SK-N-SH treated with all-trans-retinoic acid at 6 μM for 48 hours (cell line): ENCODE results near the gene MVK.

Experiments used
- ATAC-seq: fragments of 200-7000 bp; cut with Tn5 transposase; 3 replicates; pipeline ENCODE4 v1.9.1; 2020; ENCODE audit warnings: mild to moderate bottlenecking, moderate library complexity
- ARNTL ChIP-seq: fragments of 450-650 bp; formaldehyde crosslinking; IDR thresholded peaks from 2 replicates; pipeline ENCODE4 v1.5.0; 2020; ENCODE audit warnings: low read depth, mild to moderate bottlenecking, moderate library complexity, borderline replicate concordance
- BACH2 ChIP-seq: fragments of 250-450 bp; sonication (Bioruptor Pico); IDR thresholded peaks from 2 replicates; pipeline ENCODE4 v1.9.0; 2021; ENCODE audit warnings: mild to moderate bottlenecking, borderline replicate concordance
- CSDC2 ChIP-seq: fragments of 250-450 bp; sonication (Bioruptor Pico); IDR thresholded peaks from 2 replicates; pipeline ENCODE4 v1.5.0; 2020; ENCODE audit warnings: mild to moderate bottlenecking, moderate library complexity
- PPARA ChIP-seq: fragments of 250-450 bp; sonication (Bioruptor Pico); IDR thresholded peaks from 2 replicates; pipeline ENCODE4 v1.5.0; 2020; ENCODE audit warnings: mild to moderate bottlenecking, borderline replicate concordance
- ZC3H10 ChIP-seq: fragments of 250-450 bp; sonication (Bioruptor Pico); IDR thresholded peaks from 2 replicates; pipeline ENCODE4 v1.5.1; 2021; ENCODE audit warnings: mild to moderate bottlenecking, moderate library complexity
- ZFP30 ChIP-seq: fragments of 450-650 bp; formaldehyde crosslinking; IDR thresholded peaks from 2 replicates; pipeline ENCODE4 v1.5.0; 2022; ENCODE audit warnings: mild to moderate bottlenecking, moderate library complexity
- ZNF565 ChIP-seq: fragments of 450-650 bp; formaldehyde crosslinking; conservative IDR thresholded peaks from 2 replicates; pipeline ENCODE4 v1.5.0; 2020; ENCODE audit warnings: low read depth, mild to moderate bottlenecking, moderate library complexity
- ZNF8 ChIP-seq: fragments of 450-650 bp; formaldehyde crosslinking; IDR thresholded peaks from 2 replicates; pipeline ENCODE4 v1.5.0; 2020; ENCODE audit warnings: mild to moderate bottlenecking, moderate library complexity
- TF ChIP-seq, protein P1 (sequence below): fragments of 250-450 bp; sonication (Bioruptor Pico); IDR thresholded peaks from 2 replicates; pipeline ENCODE4 v1.5.1; 2021; ENCODE audit warnings: mild to moderate bottlenecking, moderate library complexity
- TF ChIP-seq, protein P2 (sequence below): fragments of 250-450 bp; sonication (Bioruptor Pico); IDR thresholded peaks from 2 replicates; pipeline ENCODE4 v1.5.1; 2020; ENCODE audit warnings: low read depth, mild to moderate bottlenecking, moderate library complexity
- TF ChIP-seq, protein P3 (sequence below): fragments of 250-450 bp; sonication (Bioruptor Pico); IDR thresholded peaks from 2 replicates; pipeline ENCODE4 v1.8.0; 2020; ENCODE audit warnings: mild to moderate bottlenecking, moderate library complexity, borderline replicate concordance
- TF ChIP-seq, protein P4 (sequence below): fragments of 250-450 bp; sonication (Bioruptor Pico); IDR thresholded peaks from 2 replicates; pipeline ENCODE4 v1.5.0; 2020; ENCODE audit warnings: mild to moderate bottlenecking, moderate library complexity

The MVK gene

DNA sequence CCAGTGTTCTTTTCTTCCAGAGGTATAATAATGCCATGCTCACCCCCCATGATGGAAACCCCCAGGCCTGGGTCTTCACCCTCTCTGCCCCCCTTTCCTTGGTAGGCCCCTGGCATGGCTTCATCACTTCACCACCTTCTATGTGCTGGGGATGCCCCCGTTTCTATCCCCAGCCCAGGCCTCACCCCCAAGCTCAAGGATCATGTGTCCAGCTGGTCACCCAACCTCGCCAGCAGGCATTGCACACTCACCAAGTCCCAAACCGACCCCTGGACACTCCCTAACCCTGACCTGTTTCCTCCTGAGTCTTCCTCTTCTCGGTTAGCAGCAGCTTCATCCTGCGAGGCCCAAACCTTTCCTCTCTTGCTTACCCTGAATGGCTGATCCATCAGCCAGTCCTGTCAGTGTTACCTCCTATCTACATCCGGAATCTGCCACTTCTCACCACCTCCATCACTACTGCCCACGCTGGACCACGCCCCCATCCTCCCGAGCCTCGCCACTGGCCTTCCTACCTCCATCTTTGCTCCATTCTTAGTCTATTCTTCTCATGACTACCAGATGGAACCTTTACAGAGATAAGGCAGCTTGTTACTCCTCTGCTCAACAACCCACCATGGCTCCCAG, 69.0 kb downstream of the MVK start:
- TF ChIP-seq, protein P1, sequence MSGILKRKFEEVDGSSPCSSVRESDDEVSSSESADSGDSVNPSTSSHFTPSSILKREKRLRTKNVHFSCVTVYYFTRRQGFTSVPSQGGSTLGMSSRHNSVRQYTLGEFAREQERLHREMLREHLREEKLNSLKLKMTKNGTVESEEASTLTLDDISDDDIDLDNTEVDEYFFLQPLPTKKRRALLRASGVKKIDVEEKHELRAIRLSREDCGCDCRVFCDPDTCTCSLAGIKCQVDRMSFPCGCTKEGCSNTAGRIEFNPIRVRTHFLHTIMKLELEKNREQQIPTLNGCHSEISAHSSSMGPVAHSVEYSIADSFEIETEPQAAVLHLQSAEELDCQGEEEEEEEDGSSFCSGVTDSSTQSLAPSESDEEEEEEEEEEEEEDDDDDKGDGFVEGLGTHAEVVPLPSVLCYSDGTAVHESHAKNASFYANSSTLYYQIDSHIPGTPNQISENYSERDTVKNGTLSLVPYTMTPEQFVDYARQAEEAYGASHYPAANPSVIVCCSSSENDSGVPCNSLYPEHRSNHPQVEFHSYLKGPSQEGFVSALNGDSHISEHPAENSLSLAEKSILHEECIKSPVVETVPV (CRISPR knock-in tag) = no peak
- TF ChIP-seq ARNTL (CRISPR knock-in tag) = no peak
- TF ChIP-seq ZC3H10 (CRISPR knock-in tag) = no peak
- TF ChIP-seq CSDC2 (CRISPR knock-in tag) = no peak
- no peak for TF ChIP-seq PPARA (CRISPR knock-in tag)
- no peak for TF ChIP-seq ZNF565 (CRISPR knock-in tag)
- TF ChIP-seq, protein P2, sequence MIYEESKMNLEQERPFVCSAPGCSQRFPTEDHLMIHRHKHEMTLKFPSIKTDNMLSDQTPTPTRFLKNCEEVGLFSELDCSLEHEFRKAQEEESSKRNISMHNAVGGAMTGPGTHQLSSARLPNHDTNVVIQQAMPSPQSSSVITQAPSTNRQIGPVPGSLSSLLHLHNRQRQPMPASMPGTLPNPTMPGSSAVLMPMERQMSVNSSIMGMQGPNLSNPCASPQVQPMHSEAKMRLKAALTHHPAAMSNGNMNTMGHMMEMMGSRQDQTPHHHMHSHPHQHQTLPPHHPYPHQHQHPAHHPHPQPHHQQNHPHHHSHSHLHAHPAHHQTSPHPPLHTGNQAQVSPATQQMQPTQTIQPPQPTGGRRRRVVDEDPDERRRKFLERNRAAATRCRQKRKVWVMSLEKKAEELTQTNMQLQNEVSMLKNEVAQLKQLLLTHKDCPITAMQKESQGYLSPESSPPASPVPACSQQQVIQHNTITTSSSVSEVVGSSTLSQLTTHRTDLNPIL (CRISPR knock-in tag) = no peak
- TF ChIP-seq, protein P3, sequence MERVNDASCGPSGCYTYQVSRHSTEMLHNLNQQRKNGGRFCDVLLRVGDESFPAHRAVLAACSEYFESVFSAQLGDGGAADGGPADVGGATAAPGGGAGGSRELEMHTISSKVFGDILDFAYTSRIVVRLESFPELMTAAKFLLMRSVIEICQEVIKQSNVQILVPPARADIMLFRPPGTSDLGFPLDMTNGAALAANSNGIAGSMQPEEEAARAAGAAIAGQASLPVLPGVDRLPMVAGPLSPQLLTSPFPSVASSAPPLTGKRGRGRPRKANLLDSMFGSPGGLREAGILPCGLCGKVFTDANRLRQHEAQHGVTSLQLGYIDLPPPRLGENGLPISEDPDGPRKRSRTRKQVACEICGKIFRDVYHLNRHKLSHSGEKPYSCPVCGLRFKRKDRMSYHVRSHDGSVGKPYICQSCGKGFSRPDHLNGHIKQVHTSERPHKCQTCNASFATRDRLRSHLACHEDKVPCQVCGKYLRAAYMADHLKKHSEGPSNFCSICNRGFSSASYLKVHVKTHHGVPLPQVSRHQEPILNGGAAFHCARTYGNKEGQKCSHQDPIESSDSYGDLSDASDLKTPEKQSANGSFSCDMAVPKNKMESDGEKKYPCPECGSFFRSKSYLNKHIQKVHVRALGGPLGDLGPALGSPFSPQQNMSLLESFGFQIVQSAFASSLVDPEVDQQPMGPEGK (CRISPR knock-in tag) = no peak
- TF ChIP-seq ZNF8 = no peak
- TF ChIP-seq BACH2 (CRISPR knock-in tag) = no peak
- no peak for ATAC-seq

DNA sequence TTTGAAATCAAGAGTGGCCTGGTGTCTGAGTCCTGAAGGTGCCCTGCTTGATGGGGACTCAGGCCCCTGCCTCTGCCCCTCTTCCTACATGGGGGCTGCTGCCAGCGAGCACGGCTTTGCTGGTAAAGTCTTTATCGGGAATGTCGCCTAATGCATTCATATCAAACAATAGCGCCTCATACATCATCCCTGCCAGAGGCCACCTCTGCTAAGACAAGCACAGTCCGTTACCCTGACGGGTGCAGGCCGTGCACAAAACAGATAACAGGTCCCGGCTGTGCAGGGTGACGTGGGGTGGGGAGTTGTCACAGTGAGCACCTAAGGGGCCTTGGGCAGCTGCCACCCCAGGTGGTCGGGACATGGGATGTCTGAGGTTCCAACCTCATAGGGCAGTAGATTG, 71.6 kb downstream of the MVK start:
- ATAC-seq = peak; percentile 38; the same call in 2 of the 3 replicates
- TF ChIP-seq, protein P4, sequence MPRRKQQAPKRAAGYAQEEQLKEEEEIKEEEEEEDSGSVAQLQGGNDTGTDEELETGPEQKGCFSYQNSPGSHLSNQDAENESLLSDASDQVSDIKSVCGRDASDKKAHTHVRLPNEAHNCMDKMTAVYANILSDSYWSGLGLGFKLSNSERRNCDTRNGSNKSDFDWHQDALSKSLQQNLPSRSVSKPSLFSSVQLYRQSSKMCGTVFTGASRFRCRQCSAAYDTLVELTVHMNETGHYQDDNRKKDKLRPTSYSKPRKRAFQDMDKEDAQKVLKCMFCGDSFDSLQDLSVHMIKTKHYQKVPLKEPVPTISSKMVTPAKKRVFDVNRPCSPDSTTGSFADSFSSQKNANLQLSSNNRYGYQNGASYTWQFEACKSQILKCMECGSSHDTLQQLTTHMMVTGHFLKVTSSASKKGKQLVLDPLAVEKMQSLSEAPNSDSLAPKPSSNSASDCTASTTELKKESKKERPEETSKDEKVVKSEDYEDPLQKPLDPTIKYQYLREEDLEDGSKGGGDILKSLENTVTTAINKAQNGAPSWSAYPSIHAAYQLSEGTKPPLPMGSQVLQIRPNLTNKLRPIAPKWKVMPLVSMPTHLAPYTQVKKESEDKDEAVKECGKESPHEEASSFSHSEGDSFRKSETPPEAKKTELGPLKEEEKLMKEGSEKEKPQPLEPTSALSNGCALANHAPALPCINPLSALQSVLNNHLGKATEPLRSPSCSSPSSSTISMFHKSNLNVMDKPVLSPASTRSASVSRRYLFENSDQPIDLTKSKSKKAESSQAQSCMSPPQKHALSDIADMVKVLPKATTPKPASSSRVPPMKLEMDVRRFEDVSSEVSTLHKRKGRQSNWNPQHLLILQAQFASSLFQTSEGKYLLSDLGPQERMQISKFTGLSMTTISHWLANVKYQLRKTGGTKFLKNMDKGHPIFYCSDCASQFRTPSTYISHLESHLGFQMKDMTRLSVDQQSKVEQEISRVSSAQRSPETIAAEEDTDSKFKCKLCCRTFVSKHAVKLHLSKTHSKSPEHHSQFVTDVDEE (CRISPR knock-in tag) = peak; percentile 17; the same call in 1 of the 2 replicates
- no peak for TF ChIP-seq ZFP30
- TF ChIP-seq, all 23 proteins: peak for 1

- peak; percentile 27; the same call in 1 of the 3 replicates for ATAC-seq
Measured at GRCh38 chr12:109645708-109646107, 72.1 kb downstream of the MVK start.

More at GRCh38 chr12:109645708-109646107, 72.1 kb downstream of the MVK start:
- TF ChIP-seq, protein P1 (CRISPR knock-in tag) = no peak
- no peak for TF ChIP-seq PPARA (CRISPR knock-in tag)
